IPS DF 6.9 (cell line): Measurements from ENCODE around the gene PSMC3IP.

Source experiments
- DNase-seq: peaks from one replicate; pipeline ENCODE4 v3.0.0-alpha.2; 2013; ENCODE audit warnings: low read depth, low spot score
- H3K27ac ChIP-seq: one replicate; pipeline ENCODE4 v1.5.1; 2013; ENCODE audit warnings: low read length, control low read depth
- H3K27me3 ChIP-seq: 2 replicates; pipeline ENCODE4 v1.6.1; 2013; ENCODE audit warnings: mild to moderate bottlenecking, low read length; ENCODE audit not compliant: control insufficient read depth, insufficient read depth
- H3K36me3 ChIP-seq: 2 replicates; pipeline ENCODE4 v1.6.1; 2013; ENCODE audit warnings: low read length; ENCODE audit not compliant: control insufficient read depth, insufficient read depth
- H3K4me1 ChIP-seq: 2 replicates; pipeline ENCODE4 v1.6.1; 2013; ENCODE audit warnings: low read length; ENCODE audit not compliant: control insufficient read depth, insufficient read depth
- H3K4me3 ChIP-seq: 2 replicates; pipeline ENCODE4 v1.5.1; 2013; ENCODE audit warnings: mild to moderate bottlenecking, low read length
- H3K9me3 ChIP-seq: 2 replicates; pipeline ENCODE4 v1.6.1; 2013; ENCODE audit warnings: low read length, inconsistent platforms; ENCODE audit not compliant: control insufficient read depth, insufficient read depth
- WGBS: extraction: QIAGEN DNeasy Blood & Tissue Kit; methylation state at CpG from one replicate; pipeline ENCODE4 v1.1.7; 2013; ENCODE audit warnings: mixed read lengths, missing lambda C conversion rate; ENCODE audit not compliant: insufficient read length, insufficient coverage; 5-methylcytosine and 5-hydroxymethylcytosine counted together

Gene PSMC3IP

GRCh38 chr17:42566883-42567573, 10.5 kb downstream of the PSMC3IP start, which contains the start of gene MLX:
MLX (plus strand) TSS chr17:42567100; CDS start chr17:42567125, 25 bp downstream.
- H3K9me3 ChIP-seq = no peaks in the 10 kb centered on the region
- H3K36me3 ChIP-seq = peaks cover 36% of the 10 kb centered on the region
- H3K4me1 ChIP-seq = peaks cover 3% of the 10 kb centered on the region; the same call in 1 of the 2 replicates
- peak within 1 kb of the TSS; percentile 76 for H3K4me3 ChIP-seq
- no peak within 1 kb of the TSS for H3K27ac ChIP-seq
- H3K27me3 ChIP-seq = no peaks in the 10 kb centered on the region
- WGBS = no CpG with 5 or more reads among the region's 72 CpGs
- no peak for DNase-seq

GRCh38 chr17:42566215-42566882, 11.2 kb downstream of the PSMC3IP start:
- WGBS = no CpG with 5 or more reads among the region's 28 CpGs
- peaks cover 3% of the 10 kb centered on the region; the same call in 1 of the 2 replicates for H3K4me1 ChIP-seq
- H3K27ac ChIP-seq = no peak overlapping the region
- H3K36me3 ChIP-seq = peaks cover 29% of the 10 kb centered on the region
- no peaks in the 10 kb centered on the region for H3K27me3 ChIP-seq
- no peak for DNase-seq
- H3K9me3 ChIP-seq = no peaks in the 10 kb centered on the region
- peak overlapping the region; percentile 20; the same call in 1 of the 2 replicates for H3K4me3 ChIP-seq

GRCh38 chr17:42565523-42566214, 11.9 kb downstream of the PSMC3IP start:
- H3K4me3 ChIP-seq = no peak overlapping the region
- H3K4me1 ChIP-seq = peaks cover 3% of the 10 kb centered on the region; the same call in 1 of the 2 replicates
- H3K27me3 ChIP-seq = no peaks in the 10 kb centered on the region
- H3K9me3 ChIP-seq = no peaks in the 10 kb centered on the region
- DNase-seq = no peak
- peaks cover 27% of the 10 kb centered on the region for H3K36me3 ChIP-seq
- H3K27ac ChIP-seq = no peak overlapping the region
- WGBS = no CpG with 5 or more reads among the region's 16 CpGs

GRCh38 chr17:42564815-42565522, 12.6 kb downstream of the PSMC3IP start:
- no peak overlapping the region for H3K4me3 ChIP-seq
- H3K27me3 ChIP-seq = no peaks in the 10 kb centered on the region
- no peaks in the 10 kb centered on the region for H3K9me3 ChIP-seq
- WGBS = no CpG with 5 or more reads among the region's 15 CpGs
- DNase-seq = no peak
- peaks cover 3% of the 10 kb centered on the region; the same call in 1 of the 2 replicates for H3K4me1 ChIP-seq
- H3K36me3 ChIP-seq = peaks cover 24% of the 10 kb centered on the region
- H3K27ac ChIP-seq = no peak overlapping the region

- Histone ChIP-seq H3K36me3 (peaks cover 15% of the 10 kb centered on the region), H3K27me3 (no peaks in the 10 kb centered on the region), H3K27ac (no peak overlapping the region), H3K4me3 (no peak overlapping the region), H3K4me1 (peaks cover 3% of the 10 kb centered on the region; the same call in 1 of the 2 replicates), H3K9me3 (no peaks in the 10 kb centered on the region)
- WGBS = no CpG with 5 or more reads among the region's 9 CpGs
- DNase-seq = no peak
Measured at GRCh38 chr17:42563950-42564349, 13.6 kb downstream of the PSMC3IP start.

GRCh38 chr17:42563543-42563942, 14.0 kb downstream of the PSMC3IP start:
- H3K27me3 ChIP-seq = no peaks in the 10 kb centered on the region
- no peak overlapping the region for H3K27ac ChIP-seq
- DNase-seq = no peak
- peaks cover 3% of the 10 kb centered on the region; the same call in 1 of the 2 replicates for H3K4me1 ChIP-seq
- no peaks in the 10 kb centered on the region for H3K9me3 ChIP-seq
- WGBS = no CpG with 5 or more reads among the region's 1 CpG
- H3K4me3 ChIP-seq = no peak overlapping the region
- H3K36me3 ChIP-seq = peaks cover 12% of the 10 kb centered on the region

- no peaks in the 10 kb centered on the region for H3K9me3 ChIP-seq
- H3K36me3 ChIP-seq = peaks cover 10% of the 10 kb centered on the region
- no peak overlapping the region for H3K27ac ChIP-seq
- H3K4me3 ChIP-seq = peak overlapping the region; percentile 78; the same call in 1 of the 2 replicates
- no peak for DNase-seq
- WGBS = no CpG with 5 or more reads among the region's 14 CpGs
- H3K4me1 ChIP-seq = peaks cover 3% of the 10 kb centered on the region; the same call in 1 of the 2 replicates
- no peaks in the 10 kb centered on the region for H3K27me3 ChIP-seq
Measured at GRCh38 chr17:42563143-42563509, 14.4 kb downstream of the PSMC3IP start.

- no peaks in the 10 kb centered on the region for H3K9me3 ChIP-seq
- no peaks in the 10 kb centered on the region for H3K27me3 ChIP-seq
- WGBS = no CpG with 5 or more reads among the region's 48 CpGs
- H3K27ac ChIP-seq = no peak overlapping the region
- peak overlapping the region; percentile 78 for H3K4me3 ChIP-seq
- peaks cover 10% of the 10 kb centered on the region for H3K36me3 ChIP-seq
- H3K4me1 ChIP-seq = peaks cover 3% of the 10 kb centered on the region; the same call in 1 of the 2 replicates
- no peak for DNase-seq
Measured at GRCh38 chr17:42562388-42563142, 15.0 kb downstream of the PSMC3IP start.

GRCh38 chr17:42561897-42562387, 15.6 kb downstream of the PSMC3IP start, which contains the start of gene COASY:
COASY (plus strand) TSS chr17:42562148; CDS start chr17:42562623, 475 bp downstream.
- H3K4me3 ChIP-seq = peak within 1 kb of the TSS; percentile 78
- no CpG with 5 or more reads among the region's 26 CpGs for WGBS
- peaks cover 3% of the 10 kb centered on the region; the same call in 1 of the 2 replicates for H3K4me1 ChIP-seq
- DNase-seq = peak; percentile 98
- H3K9me3 ChIP-seq = no peaks in the 10 kb centered on the region
- H3K27ac ChIP-seq = no peak within 1 kb of the TSS
- peaks cover 10% of the 10 kb centered on the region for H3K36me3 ChIP-seq
- H3K27me3 ChIP-seq = no peaks in the 10 kb centered on the region
